ENCODE data around the gene ZYG11B.
"Not testable (repeated sequence)": the region's sequence is repeated elsewhere in the genome, so short reads cannot be mapped to it uniquely, and the experiment has no call there.

ZYG11B gene

GRCh38 chr1:52707927-52708655 is 18.2 kb upstream of the ZYG11B start:
- no peak for DNase-seq

- peak; percentile 54 for DNase-seq
Observed at GRCh38 chr1:52709016-52709415, 17.2 kb upstream of the ZYG11B start.

GRCh38 chr1:52713590-52713989 is 12.7 kb upstream of the ZYG11B start:
- no peak for DNase-seq

- DNase-seq, result not testable (repeated sequence)
Observed at GRCh38 chr1:52715296-52715695, 11.0 kb upstream of the ZYG11B start.

- no peak for DNase-seq
Observed at GRCh38 chr1:52723260-52723659, 3.0 kb upstream of the ZYG11B start.

GRCh38 chr1:52725903-52726264 is 369 bp upstream of the ZYG11B start:
- DNase-seq, result no peak

GRCh38 chr1:52727114-52727586 is 897 bp downstream of the ZYG11B start:
- peak; percentile 44 for DNase-seq

GRCh38 chr1:52727956-52728656 is 1.9 kb downstream of the ZYG11B start:
- no peak for DNase-seq

GRCh38 chr1:52733368-52733767 is 7.1 kb downstream of the ZYG11B start:
- no peak for DNase-seq

GRCh38 chr1:52735371-52735770 is 9.1 kb downstream of the ZYG11B start:
- DNase-seq, result not testable (repeated sequence)

- no peak for DNase-seq
Observed at GRCh38 chr1:52738148-52738547, 11.9 kb downstream of the ZYG11B start.

GRCh38 chr1:52738893-52739292 is 12.6 kb downstream of the ZYG11B start:
- no peak for DNase-seq

GRCh38 chr1:52739699-52740467 is 13.6 kb downstream of the ZYG11B start:
- DNase-seq, result no peak

- no peak for DNase-seq
Observed at GRCh38 chr1:52741259-52741658, 15.0 kb downstream of the ZYG11B start.

GRCh38 chr1:52746189-52746588 is 19.9 kb downstream of the ZYG11B start:
- DNase-seq, result no peak

GRCh38 chr1:52747450-52747849 is 21.2 kb downstream of the ZYG11B start:
- no peak for DNase-seq

- no peak for DNase-seq
Observed at GRCh38 chr1:52748119-52748518, 21.9 kb downstream of the ZYG11B start.

GRCh38 chr1:52749496-52749895 is 23.2 kb downstream of the ZYG11B start:
- DNase-seq, result not testable (repeated sequence)

- not testable (repeated sequence) for DNase-seq
Observed at GRCh38 chr1:52750139-52750538, 23.9 kb downstream of the ZYG11B start.

GRCh38 chr1:52751589-52752483 is 25.6 kb downstream of the ZYG11B start:
- no peak for DNase-seq

- DNase-seq, result no peak
Observed at GRCh38 chr1:52752484-52752826, 26.2 kb downstream of the ZYG11B start.

- no peak for DNase-seq
Observed at GRCh38 chr1:52753169-52753568, 26.9 kb downstream of the ZYG11B start.

- DNase-seq, result no peak
Observed at GRCh38 chr1:52756020-52756419, 29.8 kb downstream of the ZYG11B start.
